22Rv1 (cell line): ENCODE measurements around the gene NPEPPS.

Source experiments
- ZFX ChIP-seq: fragments of 450-650 bp; IDR thresholded peaks from 2 replicates; pipeline ENCODE4 v1.6.1; 2017; ENCODE audit warnings: antibody characterized with exemption, borderline replicate concordance
- TF ChIP-seq, protein P1 (sequence below): fragments of 450-650 bp; IDR thresholded peaks from 2 replicates; pipeline ENCODE4 v1.5.1; 2017; ENCODE audit warnings: mild to moderate bottlenecking

DNA sequence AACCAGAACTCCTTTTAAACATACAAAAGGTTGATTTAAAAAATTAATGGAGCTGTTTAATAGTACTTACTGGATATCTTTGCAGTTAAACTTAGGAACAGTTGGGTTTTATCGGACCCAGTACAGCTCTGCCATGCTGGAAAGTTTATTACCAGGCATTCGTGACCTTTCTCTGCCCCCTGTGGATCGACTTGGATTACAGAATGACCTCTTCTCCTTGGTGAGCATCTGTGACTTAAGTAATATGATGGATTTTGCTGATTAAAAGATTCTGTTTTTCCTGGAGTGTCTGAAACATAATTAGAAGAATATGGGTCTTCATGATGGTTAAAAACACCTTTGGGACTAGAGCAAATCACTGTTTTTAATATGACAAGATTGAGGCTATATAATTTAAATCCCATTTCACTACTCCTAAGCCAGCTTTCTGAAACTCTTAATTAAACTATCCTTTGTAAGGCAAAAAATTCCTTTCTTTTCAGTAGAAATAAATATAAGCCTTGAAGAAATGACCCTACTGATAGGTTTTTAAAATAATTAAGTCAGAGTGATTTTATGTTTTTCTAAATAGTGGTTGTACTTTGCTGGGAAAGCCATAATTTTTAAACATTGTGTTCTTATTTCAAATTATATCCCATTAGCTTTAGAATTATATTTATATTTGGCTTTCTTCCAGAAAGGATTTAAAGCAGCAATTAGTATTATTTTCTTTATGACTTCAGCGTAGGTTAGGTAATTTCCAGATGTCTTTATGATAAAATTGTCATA, 73.1 kb downstream of the NPEPPS start:
- TF ChIP-seq, protein P1, sequence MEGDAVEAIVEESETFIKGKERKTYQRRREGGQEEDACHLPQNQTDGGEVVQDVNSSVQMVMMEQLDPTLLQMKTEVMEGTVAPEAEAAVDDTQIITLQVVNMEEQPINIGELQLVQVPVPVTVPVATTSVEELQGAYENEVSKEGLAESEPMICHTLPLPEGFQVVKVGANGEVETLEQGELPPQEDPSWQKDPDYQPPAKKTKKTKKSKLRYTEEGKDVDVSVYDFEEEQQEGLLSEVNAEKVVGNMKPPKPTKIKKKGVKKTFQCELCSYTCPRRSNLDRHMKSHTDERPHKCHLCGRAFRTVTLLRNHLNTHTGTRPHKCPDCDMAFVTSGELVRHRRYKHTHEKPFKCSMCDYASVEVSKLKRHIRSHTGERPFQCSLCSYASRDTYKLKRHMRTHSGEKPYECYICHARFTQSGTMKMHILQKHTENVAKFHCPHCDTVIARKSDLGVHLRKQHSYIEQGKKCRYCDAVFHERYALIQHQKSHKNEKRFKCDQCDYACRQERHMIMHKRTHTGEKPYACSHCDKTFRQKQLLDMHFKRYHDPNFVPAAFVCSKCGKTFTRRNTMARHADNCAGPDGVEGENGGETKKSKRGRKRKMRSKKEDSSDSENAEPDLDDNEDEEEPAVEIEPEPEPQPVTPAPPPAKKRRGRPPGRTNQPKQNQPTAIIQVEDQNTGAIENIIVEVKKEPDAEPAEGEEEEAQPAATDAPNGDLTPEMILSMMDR = no peak
- TF ChIP-seq ZFX = no peak
